Measurements from ENCODE around the gene SIRT5. TPM values are rescaled to one million over a fixed set of nuclear protein-coding genes. Genes with fewer than 3 reads are reported as not detected.

The SIRT5 gene
- total RNA-seq, 6 experiments from 2014 or later = 9.3 to 28.3 (median 15.5) TPM

DNA sequence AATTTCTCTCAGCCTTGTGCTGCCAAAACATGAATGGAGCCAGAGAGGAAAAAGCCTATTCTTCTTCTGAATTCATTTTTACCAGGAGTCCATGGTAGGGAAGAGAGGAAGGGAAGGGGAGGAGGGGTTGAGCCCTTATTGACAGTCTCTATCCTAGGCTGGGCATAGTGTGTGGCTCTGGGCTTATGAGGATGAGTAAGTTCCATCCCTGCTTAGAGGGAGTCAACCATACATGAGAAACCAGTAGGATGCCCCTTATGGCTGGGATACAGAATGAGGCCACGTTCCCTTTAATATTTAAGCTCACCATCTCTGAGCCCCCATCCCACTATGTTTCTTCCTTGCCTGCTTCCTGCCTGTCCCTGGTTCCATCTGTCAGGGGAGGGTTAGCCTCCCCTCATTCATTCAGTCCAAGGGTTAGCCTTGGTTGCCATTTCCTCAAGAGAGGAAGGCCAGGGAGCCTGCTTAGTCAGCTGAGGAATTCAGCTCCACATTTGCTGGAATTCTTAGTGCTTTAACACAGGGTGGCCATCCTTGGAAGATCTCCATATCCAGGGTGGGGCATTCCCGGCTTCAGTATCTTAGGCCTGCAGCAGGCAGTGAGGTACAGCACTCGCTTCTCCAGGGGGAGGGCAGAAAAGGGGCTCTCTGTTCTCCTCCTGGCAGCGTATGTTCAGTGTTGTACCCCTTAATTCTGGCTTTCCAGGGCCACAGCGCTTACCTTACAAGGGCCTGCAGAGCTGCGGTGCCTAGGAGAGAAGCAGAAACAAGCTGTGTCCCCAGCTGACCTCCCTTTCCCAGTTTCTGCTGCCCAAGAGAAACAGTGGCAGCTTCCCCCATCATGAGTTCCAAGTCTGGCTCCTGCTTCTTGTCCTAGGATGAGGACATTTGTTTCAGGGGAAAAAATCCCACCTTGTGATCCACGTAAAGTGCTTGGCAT lies 12.5 kb downstream of the SIRT5 start:
- Histone ChIP-seq H3K4me3 (no peak overlapping the region), H3K36me3 (peaks cover 0 to 37% (median 2%) of the 10 kb centered on the region in 4 donors), H3K9me3 (no peaks in the 10 kb centered on the region), H3K4me1 (peaks cover 0 to 7% (median 3%) of the 10 kb centered on the region in 4 donors), H3K27ac (no peak overlapping the region), H3K27me3 (no peaks in the 10 kb centered on the region)
- intact Hi-C loops (cut with DNase I) = no loop called here
- WGBS (ENCODE audit: insufficient coverage, low coverage, low lambda C conversion rate, missing lambda C conversion rate) = 96% methylated on average over 4 of the region's 7 CpGs
- no peak for TF ChIP-seq POLR2A (IDR thresholded peaks at IDR 0.05)
- TF ChIP-seq, protein P1, sequence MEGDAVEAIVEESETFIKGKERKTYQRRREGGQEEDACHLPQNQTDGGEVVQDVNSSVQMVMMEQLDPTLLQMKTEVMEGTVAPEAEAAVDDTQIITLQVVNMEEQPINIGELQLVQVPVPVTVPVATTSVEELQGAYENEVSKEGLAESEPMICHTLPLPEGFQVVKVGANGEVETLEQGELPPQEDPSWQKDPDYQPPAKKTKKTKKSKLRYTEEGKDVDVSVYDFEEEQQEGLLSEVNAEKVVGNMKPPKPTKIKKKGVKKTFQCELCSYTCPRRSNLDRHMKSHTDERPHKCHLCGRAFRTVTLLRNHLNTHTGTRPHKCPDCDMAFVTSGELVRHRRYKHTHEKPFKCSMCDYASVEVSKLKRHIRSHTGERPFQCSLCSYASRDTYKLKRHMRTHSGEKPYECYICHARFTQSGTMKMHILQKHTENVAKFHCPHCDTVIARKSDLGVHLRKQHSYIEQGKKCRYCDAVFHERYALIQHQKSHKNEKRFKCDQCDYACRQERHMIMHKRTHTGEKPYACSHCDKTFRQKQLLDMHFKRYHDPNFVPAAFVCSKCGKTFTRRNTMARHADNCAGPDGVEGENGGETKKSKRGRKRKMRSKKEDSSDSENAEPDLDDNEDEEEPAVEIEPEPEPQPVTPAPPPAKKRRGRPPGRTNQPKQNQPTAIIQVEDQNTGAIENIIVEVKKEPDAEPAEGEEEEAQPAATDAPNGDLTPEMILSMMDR (IDR thresholded peaks at IDR 0.05) = no peak
- ATAC-seq (no peak), DNase-seq (no peak)

DNA sequence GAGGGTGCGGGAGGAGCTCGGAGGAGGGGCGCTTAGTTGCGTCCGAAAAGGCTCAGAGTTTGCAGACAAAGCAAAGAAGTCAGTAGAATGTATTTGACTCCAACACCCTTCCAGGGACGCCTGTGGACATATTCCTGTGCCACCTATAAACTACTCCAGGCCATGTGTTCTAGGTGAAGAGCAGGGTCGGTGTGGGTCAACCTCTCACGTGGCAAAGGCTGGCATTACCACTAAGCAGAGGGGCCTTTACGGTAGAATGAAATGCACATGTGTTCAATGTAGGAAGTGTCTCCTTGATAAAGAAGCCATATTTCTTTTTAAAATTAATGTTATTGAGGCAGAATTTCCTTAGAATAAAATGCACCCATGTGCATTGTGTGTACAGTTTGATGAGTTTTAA lies 15.4 kb downstream of the SIRT5 start:
- Histone ChIP-seq H3K27ac (no peak overlapping the region), H3K4me1 (peaks cover 0 to 7% (median 3%) of the 10 kb centered on the region in 4 donors), H3K27me3 (no peaks in the 10 kb centered on the region), H3K9me3 (no peaks in the 10 kb centered on the region), H3K4me3 (no peak overlapping the region), H3K36me3 (peaks cover 0 to 56% (median 6%) of the 10 kb centered on the region in 4 donors)
- intact Hi-C loops (cut with DNase I) = no loop called here
- TF ChIP-seq, protein P1 (IDR thresholded peaks at IDR 0.05) = no peak
- WGBS (ENCODE audit: insufficient coverage, low coverage, low lambda C conversion rate, missing lambda C conversion rate) = 91% methylated on average over 6 of the region's 9 CpGs
- ATAC-seq = no peak
- no peak for DNase-seq

DNA sequence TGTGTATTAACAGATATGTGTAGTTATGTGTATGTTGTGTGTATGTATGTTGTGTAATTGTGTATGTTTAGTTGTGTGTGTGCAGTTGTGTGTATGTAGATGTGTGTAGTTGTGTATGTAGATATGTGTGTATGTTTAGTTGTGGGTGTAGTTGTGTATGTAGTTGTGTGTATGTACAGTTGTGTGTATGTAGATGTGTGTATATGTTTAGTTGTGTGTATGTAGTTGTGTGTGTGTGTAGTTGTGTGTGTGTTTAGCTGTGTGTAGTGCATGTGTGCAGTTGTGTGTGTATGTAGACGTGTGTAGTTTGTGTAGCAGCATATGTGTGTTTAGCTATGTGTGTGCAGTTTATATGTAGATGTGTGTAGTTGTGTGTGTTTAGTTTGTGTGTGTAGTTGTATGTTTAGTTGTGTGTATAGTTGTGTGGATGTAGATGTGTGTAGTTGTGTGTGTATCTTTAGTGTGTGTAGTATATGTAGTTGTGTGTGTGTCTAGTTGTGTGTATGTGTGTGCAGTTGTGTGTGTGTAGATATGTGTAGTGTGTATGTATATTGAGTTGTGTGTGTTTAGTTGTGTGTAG lies 16.3 kb downstream of the SIRT5 start:
- DNase-seq (no peak), ATAC-seq (no peak)
- intact Hi-C loops (cut with DNase I) = no loop called here
- Histone ChIP-seq H3K4me1 (peaks cover 0 to 7% (median 3%) of the 10 kb centered on the region in 4 donors), H3K36me3 (peaks cover 0 to 65% (median 10%) of the 10 kb centered on the region in 4 donors), H3K27ac (no peak overlapping the region), H3K27me3 (no peaks in the 10 kb centered on the region), H3K9me3 (no peaks in the 10 kb centered on the region), H3K4me3 (no peak overlapping the region)
- 83% methylated on average over 1 of the region's 1 CpG for WGBS (ENCODE audit: insufficient coverage, low coverage, low lambda C conversion rate, missing lambda C conversion rate)
- no peak for TF ChIP-seq POLR2A (IDR thresholded peaks at IDR 0.05)
- TF ChIP-seq, protein P1 (IDR thresholded peaks at IDR 0.05) = no peak

DNA sequence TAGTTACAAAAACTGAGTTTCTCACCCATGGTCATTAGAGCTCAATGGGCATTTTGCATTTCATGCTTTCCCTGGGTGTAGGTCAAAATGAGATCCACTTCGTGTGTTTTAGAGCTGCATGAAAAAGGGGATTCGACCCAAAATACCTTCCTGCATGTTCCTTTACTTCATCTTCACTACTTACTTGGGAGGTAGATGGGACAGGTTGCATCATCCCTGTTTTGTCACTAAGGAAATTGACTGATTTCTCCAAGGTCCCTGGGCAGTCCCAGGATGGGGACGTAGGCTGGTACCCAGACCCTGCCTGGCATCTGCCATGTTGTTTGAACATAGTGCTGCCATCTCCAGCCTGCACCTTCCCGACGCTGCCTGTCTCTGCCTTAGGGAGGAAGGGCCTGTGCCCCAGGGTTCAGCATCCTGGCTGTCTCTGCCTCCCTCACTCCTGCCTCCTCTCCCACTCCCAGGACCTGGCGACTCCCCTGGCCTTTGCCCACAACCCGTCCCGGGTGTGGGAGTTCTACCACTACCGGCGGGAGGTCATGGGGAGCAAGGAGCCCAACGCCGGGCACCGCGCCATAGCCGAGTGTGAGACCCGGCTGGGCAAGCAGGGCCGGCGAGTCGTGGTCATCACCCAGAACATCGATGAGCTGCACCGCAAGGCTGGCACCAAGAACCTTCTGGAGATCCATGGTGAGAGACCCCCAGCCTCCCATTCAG lies 17.0 kb downstream of the SIRT5 start:
- Histone ChIP-seq H3K36me3 (peaks cover 0 to 70% (median 15%) of the 10 kb centered on the region in 4 donors), H3K4me3 (no peak overlapping the region), H3K27me3 (no peaks in the 10 kb centered on the region), H3K9me3 (no peaks in the 10 kb centered on the region), H3K4me1 (peaks cover 0 to 7% (median 3%) of the 10 kb centered on the region in 4 donors), H3K27ac (no peak overlapping the region)
- DNase-seq (no peak), ATAC-seq (peak in 1 of 4 donors; percentile 17)
- WGBS (ENCODE audit: insufficient coverage, low coverage, low lambda C conversion rate, missing lambda C conversion rate) = 96% methylated on average over 4 of the region's 21 CpGs
- TF ChIP-seq, protein P1 (IDR thresholded peaks at IDR 0.05) = no peak
- TF ChIP-seq POLR2A (IDR thresholded peaks at IDR 0.05) = no peak
- intact Hi-C loops (cut with DNase I) = no loop called here
